ENCODE measurements around the gene PSMD3. TPM values are rescaled to one million over a fixed set of nuclear protein-coding genes. Genes with fewer than 3 reads are reported as not detected.
A peak's percentile ranks its signal among the peaks of the same experiment; 100 is the strongest.

PSMD3 gene
- polyA plus RNA-seq, 1 donor (not counting 4 experiments of a cell fraction or from before 2014, with no cell fraction given), result 108 TPM

- Histone ChIP-seq H3K36me3 (ENCODE audit: control insufficient read depth in 2 of 2, extremely low read depth in 1 of 2, insufficient read depth in 2 of 2, low read length in 2 of 2) (peaks cover 10 to 47% of the 10 kb centered on the region in 2 experiments), H3K27me3 (ENCODE audit: control insufficient read depth, extremely low read depth, insufficient read depth, low read length) (no peaks in the 10 kb centered on the region), H3K4me1 (ENCODE audit: control insufficient read depth, extremely low read depth, insufficient read depth, low read length) (peaks cover 64% of the 10 kb centered on the region), H3K27ac (ENCODE audit: control insufficient read depth, insufficient read depth, low read length) (no peak overlapping the region), H3K4me3 (ENCODE audit: control insufficient read depth in 2 of 3, extremely low read depth in 1 of 3, insufficient read depth in 2 of 3, low read depth in 1 of 3, low read length in 3 of 3) (no peak overlapping the region), H3K9me3 (ENCODE audit: control insufficient read depth, low read depth, low read length) (no peaks in the 10 kb centered on the region), H3K79me2 (ENCODE audit: control insufficient read depth, insufficient read depth, low read length) (peaks cover 2% of the 10 kb centered on the region), H3K9me1 (ENCODE audit: control insufficient read depth, extremely low read depth, insufficient read depth, low read length) (peaks cover 2% of the 10 kb centered on the region), H4K20me1 (ENCODE audit: control insufficient read depth, extremely low read depth, insufficient read depth, low read length) (no peaks in the 10 kb centered on the region), H3K4me2 (ENCODE audit: control insufficient read depth, extremely low read depth, insufficient read depth, low read depth, low read length) (no peak overlapping the region), H2AFZ (ENCODE audit: control insufficient read depth, low read length) (no peak overlapping the region), H3K9ac (ENCODE audit: control insufficient read depth, extremely low read depth, insufficient read depth, low read length) (no peak overlapping the region)
- FAIRE-seq, result no peak
- TF ChIP-seq EZH2 (IDR thresholded peaks at IDR 0.05; ENCODE audit: low read length) (no peak), CTCF (optimal IDR thresholded peaks at IDR 0.05 in 1 of 3, IDR thresholded peaks at IDR 0.05 in 1 of 3, conservative IDR thresholded peaks at IDR 0.05 in 1 of 3; ENCODE audit: extremely low read depth in 1 of 3, insufficient read depth in 2 of 3, low read length in 3 of 3) (no peak)
- DNase-seq (ENCODE audit: low read depth, low spot score), result no peak
- dilution Hi-C loops (cut with MboI; ENCODE audit: extremely low pct_ligation_motif_present, low sequenced_read_pairs), result no loop called here
Measured at GRCh38 chr17:40023590-40024292, 43.1 kb downstream of the PSMD3 start.

DNA sequence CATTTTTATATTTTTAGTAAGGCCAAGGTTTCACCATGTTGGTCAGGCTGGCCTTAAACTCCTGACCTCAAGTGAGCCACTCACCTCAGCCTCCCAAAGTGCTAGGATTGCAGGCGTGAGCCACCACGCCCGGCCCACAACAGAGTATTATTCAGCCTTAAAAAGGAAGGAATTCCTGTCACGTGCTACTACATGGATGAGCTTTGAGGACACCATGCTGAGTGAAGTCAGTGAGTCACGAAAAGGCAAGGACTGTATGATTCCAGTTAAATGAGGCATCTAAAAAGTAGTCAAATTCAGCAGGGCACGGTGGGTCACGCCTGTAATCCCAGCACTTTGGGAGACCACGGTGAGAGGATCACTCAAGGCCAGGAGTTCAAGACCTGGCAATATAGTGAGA lies 44.3 kb downstream of the PSMD3 start:
- no peak for TF ChIP-seq EZH2 (IDR thresholded peaks at IDR 0.05; ENCODE audit: low read length)
- TF ChIP-seq CTCF (optimal IDR thresholded peaks at IDR 0.05 in 1 of 3, IDR thresholded peaks at IDR 0.05 in 1 of 3, conservative IDR thresholded peaks at IDR 0.05 in 1 of 3; ENCODE audit: extremely low read depth in 1 of 3, insufficient read depth in 2 of 3, low read length in 3 of 3), result no peak
- Histone ChIP-seq H4K20me1 (ENCODE audit: control insufficient read depth, extremely low read depth, insufficient read depth, low read length) (no peaks in the 10 kb centered on the region), H3K27ac (ENCODE audit: control insufficient read depth, insufficient read depth, low read length) (peak overlapping the region; percentile 74), H3K79me2 (ENCODE audit: control insufficient read depth, insufficient read depth, low read length) (peaks cover 2% of the 10 kb centered on the region), H3K9me3 (ENCODE audit: control insufficient read depth, low read depth, low read length) (no peaks in the 10 kb centered on the region), H3K36me3 (ENCODE audit: control insufficient read depth in 2 of 2, extremely low read depth in 1 of 2, insufficient read depth in 2 of 2, low read length in 2 of 2) (peaks cover 10 to 57% of the 10 kb centered on the region in 2 experiments), H3K4me3 (ENCODE audit: control insufficient read depth in 2 of 3, extremely low read depth in 1 of 3, insufficient read depth in 2 of 3, low read depth in 1 of 3, low read length in 3 of 3) (no peak overlapping the region), H3K9me1 (ENCODE audit: control insufficient read depth, extremely low read depth, insufficient read depth, low read length) (peaks cover 2% of the 10 kb centered on the region), H3K9ac (ENCODE audit: control insufficient read depth, extremely low read depth, insufficient read depth, low read length) (peak overlapping the region; percentile 2), H3K4me2 (ENCODE audit: control insufficient read depth, extremely low read depth, insufficient read depth, low read depth, low read length) (peak overlapping the region; percentile 3), H3K27me3 (ENCODE audit: control insufficient read depth, extremely low read depth, insufficient read depth, low read length) (no peaks in the 10 kb centered on the region), H2AFZ (ENCODE audit: control insufficient read depth, low read length) (no peak overlapping the region), H3K4me1 (ENCODE audit: control insufficient read depth, extremely low read depth, insufficient read depth, low read length) (peaks cover 61% of the 10 kb centered on the region)
- FAIRE-seq (peak; percentile 62), DNase-seq (ENCODE audit: low read depth, low spot score) (peak; percentile 85)
- dilution Hi-C loops (cut with MboI; ENCODE audit: extremely low pct_ligation_motif_present, low sequenced_read_pairs), result no loop called here
